BE2C (cell line): ENCODE measurements around the gene CEND1. TPM values are rescaled to one million over a fixed set of nuclear protein-coding genes. Genes with fewer than 3 reads are reported as not detected.

Experiments
- DNase-seq: peaks from one replicate; pipeline ENCODE4 v3.0.0-alpha.2; 2020
- H3K27me3 ChIP-seq: fragments of 250-450 bp; sonication (Bioruptor Pico); 2 replicates; pipeline ENCODE4 v1.5.1; 2020; ENCODE audit warnings: mild to moderate bottlenecking
- H3K36me3 ChIP-seq: fragments of 250-450 bp; sonication (Bioruptor Pico); 2 replicates; pipeline ENCODE4 v1.5.1; 2020; ENCODE audit warnings: mild to moderate bottlenecking
- H3K4me1 ChIP-seq: fragments of 250-450 bp; sonication (Bioruptor Pico); 2 replicates; pipeline ENCODE4 v1.5.1; 2020
- H3K4me3 ChIP-seq: 2 replicates; pipeline ENCODE4 v1.5.1; 2011; ENCODE audit warnings: low read depth, low read length
- H3K9me3 ChIP-seq: fragments of 250-450 bp; sonication (Bioruptor Pico); 2 replicates; pipeline ENCODE4 v1.5.1; 2020
- polyA plus RNA-seq: library from polyadenylated mRNA; unstranded; fragments of >200 nt; gene quantifications from one replicate; pipeline ENCODE4 v1.2.1, GENCODE V29; 2012; ENCODE audit warnings: low read depth, missing spikeins; ENCODE audit not compliant: insufficient read length, insufficient read depth
- TF ChIP-seq, protein P1 (sequence below): IDR thresholded peaks from 2 replicates; pipeline ENCODE4 v1.5.1; 2012; ENCODE audit warnings: mild to moderate bottlenecking, low read depth, low read length

Gene CEND1
- polyA plus RNA-seq, result 70.4 TPM

- TF ChIP-seq, protein P1, sequence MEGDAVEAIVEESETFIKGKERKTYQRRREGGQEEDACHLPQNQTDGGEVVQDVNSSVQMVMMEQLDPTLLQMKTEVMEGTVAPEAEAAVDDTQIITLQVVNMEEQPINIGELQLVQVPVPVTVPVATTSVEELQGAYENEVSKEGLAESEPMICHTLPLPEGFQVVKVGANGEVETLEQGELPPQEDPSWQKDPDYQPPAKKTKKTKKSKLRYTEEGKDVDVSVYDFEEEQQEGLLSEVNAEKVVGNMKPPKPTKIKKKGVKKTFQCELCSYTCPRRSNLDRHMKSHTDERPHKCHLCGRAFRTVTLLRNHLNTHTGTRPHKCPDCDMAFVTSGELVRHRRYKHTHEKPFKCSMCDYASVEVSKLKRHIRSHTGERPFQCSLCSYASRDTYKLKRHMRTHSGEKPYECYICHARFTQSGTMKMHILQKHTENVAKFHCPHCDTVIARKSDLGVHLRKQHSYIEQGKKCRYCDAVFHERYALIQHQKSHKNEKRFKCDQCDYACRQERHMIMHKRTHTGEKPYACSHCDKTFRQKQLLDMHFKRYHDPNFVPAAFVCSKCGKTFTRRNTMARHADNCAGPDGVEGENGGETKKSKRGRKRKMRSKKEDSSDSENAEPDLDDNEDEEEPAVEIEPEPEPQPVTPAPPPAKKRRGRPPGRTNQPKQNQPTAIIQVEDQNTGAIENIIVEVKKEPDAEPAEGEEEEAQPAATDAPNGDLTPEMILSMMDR, result no peak
- Histone ChIP-seq H3K4me3 (peak within 1 kb of the TSS; percentile 58), H3K36me3 (peaks cover 7% of the 10 kb centered on the region; the same call in 1 of the 2 replicates), H3K27me3 (no peaks in the 10 kb centered on the region), H3K9me3 (no peaks in the 10 kb centered on the region), H3K4me1 (no peaks in the 10 kb centered on the region)
- DNase-seq, result peak; percentile 67
These were observed at the start of gene CEND1 for GRCh38 chr11:789943-790342. CEND1 (minus strand) TSS chr11:790090; CDS start chr11:788576, 1,514 bp downstream.

GRCh38 chr11:839280-839623 lies 49.4 kb upstream of the CEND1 start:
- H3K4me3 ChIP-seq, result no peak overlapping the region
- H3K9me3 ChIP-seq, result no peaks in the 10 kb centered on the region
- H3K27me3 ChIP-seq, result no peaks in the 10 kb centered on the region
- TF ChIP-seq, protein P1, result no peak
- no peak for DNase-seq
- H3K36me3 ChIP-seq, result peaks cover 16% of the 10 kb centered on the region
- no peaks in the 10 kb centered on the region for H3K4me1 ChIP-seq

- Histone ChIP-seq H3K36me3 (peaks cover 16% of the 10 kb centered on the region), H3K4me3 (no peak overlapping the region), H3K4me1 (no peaks in the 10 kb centered on the region)
These were observed 48.8 kb upstream of the CEND1 start for GRCh38 chr11:838441-839279.

DNA sequence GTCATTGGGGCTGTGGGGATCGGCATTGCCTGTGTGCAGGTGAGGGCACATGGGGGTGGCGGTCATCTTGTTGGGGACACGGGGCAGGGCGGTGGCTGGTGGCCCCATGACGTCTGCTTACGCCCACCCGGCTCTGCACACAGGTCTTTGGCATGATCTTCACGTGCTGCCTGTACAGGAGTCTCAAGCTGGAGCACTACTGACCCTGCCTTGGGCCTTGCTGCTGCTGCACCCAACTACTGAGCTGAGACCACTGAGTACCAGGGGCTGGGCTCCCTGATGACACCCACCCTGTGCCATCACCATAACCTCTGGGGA lies 48.1 kb upstream of the CEND1 start:
- Histone ChIP-seq H3K4me1 (no peaks in the 10 kb centered on the region), H3K9me3 (no peaks in the 10 kb centered on the region), H3K27me3 (no peaks in the 10 kb centered on the region), H3K4me3 (no peak overlapping the region), H3K36me3 (peaks cover 16% of the 10 kb centered on the region)
- DNase-seq, result no peak
- TF ChIP-seq, protein P1, result no peak

More at GRCh38 chr11:838441-839279, 48.8 kb upstream of the CEND1 start:
- DNase-seq, result no peak
- Histone ChIP-seq H3K9me3 (no peaks in the 10 kb centered on the region), H3K27me3 (no peaks in the 10 kb centered on the region)
- TF ChIP-seq, protein P1, result peak; percentile 23

DNA sequence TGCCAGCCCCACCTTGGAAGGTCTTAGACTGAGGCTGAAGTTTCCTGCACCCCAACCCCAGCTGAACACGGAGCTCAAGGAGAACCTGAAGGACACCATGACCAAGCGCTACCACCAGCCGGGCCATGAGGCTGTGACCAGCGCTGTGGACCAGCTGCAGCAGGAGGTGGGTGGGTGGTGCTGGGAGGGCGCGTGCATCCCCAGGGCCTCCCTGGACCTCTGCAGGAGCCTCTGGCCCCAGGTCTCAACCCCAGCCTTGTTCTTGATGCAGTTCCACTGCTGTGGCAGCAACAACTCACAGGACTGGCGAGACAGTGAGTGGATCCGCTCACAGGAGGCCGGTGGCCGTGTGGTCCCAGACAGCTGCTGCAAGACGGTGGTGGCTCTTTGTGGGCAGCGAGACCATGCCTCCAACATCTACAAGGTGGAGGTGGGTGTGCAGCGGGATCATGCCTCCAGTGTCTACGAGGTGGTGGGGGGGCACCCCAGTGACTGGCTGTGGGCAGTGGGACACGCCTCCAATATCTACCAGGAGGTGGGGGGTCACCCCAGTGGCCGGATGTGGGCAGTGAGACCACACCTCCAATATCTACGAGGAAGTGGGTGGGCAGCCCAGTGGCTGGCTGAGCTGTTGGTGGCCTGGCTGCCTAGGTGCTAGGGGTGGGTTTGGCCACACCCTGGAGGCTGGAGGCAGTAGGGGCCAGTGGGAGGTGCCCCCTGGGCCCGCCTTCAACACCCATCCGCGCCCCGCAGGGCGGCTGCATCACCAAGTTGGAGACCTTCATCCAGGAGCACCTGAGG lies 47.5 kb upstream of the CEND1 start:
- Histone ChIP-seq H3K27me3 (no peaks in the 10 kb centered on the region), H3K9me3 (no peaks in the 10 kb centered on the region), H3K36me3 (peaks cover 16% of the 10 kb centered on the region), H3K4me3 (no peak overlapping the region), H3K4me1 (no peaks in the 10 kb centered on the region)
- DNase-seq, result no peak
- TF ChIP-seq, protein P1, result no peak
